ENCODE results near the gene ST6GALNAC2.

- TF ChIP-seq CREB1 (CRISPR knock-in tag; IDR thresholded peaks at IDR 0.05; ENCODE audit: low read depth), result no peak
- no peak for TF ChIP-seq POLR2AphosphoS5 (IDR thresholded peaks at IDR 0.05; ENCODE audit: low read depth)
Measured at GRCh38 chr17:76542984-76543383, 42.7 kb downstream of the ST6GALNAC2 start.

Data from GM23338 (cell line).